Astrocyte (in vitro differentiated cells and primary cell): ENCODE measurements around the gene KRT72.

Source experiments
- CTCF ChIP-seq: IDR thresholded peaks from 2 replicates; pipeline ENCODE4 v1.5.1; 2011; ENCODE audit warnings: low read depth, mild to moderate bottlenecking, inconsistent platforms, low read length, moderate library complexity; ENCODE audit not compliant: insufficient read depth
- EZH2 ChIP-seq: IDR thresholded peaks from 2 replicates; pipeline ENCODE4 v1.6.1; 2012; ENCODE audit warnings: mild to moderate bottlenecking, low read length, inconsistent platforms; ENCODE audit not compliant: insufficient read depth

GRCh38 chr12:52614381-52615207 is 13.3 kb upstream of the KRT72 start:
- no peak for TF ChIP-seq CTCF
- no peak for TF ChIP-seq EZH2
